Suprapubic skin (tissue), 3 donors: ENCODE measurements around the gene ADAMTS2.

Experiments
- EP300 ChIP-seq: sonication (generic); formaldehyde crosslinking; IDR thresholded peaks from one replicate; pipeline ENCODE4 v1.6.1; 2017; ENCODE audit warnings: antibody characterized with exemption
- POLR2A ChIP-seq, 2 donors: fragments of 450-650 bp; IDR thresholded peaks; one replicate each; pipeline ENCODE4 v1.6.1; 2017; ENCODE audit warnings: antibody characterized with exemption in 2 of 2, mild to moderate bottlenecking in 2 of 2, moderate library complexity in 2 of 2
- TF ChIP-seq, protein P1 (sequence below), 2 donors: fragments of 200-600 bp in 1 of 2; fragments of 450-650 bp in 1 of 2; sonication (generic) in 1 of 2; IDR thresholded peaks; one replicate each; pipeline ENCODE4 v1.5.1; 2016 to 2019; ENCODE audit warnings: antibody characterized with exemption in 2 of 2, mild to moderate bottlenecking in 1 of 2, moderate library complexity in 1 of 2

- TF ChIP-seq, protein P1, sequence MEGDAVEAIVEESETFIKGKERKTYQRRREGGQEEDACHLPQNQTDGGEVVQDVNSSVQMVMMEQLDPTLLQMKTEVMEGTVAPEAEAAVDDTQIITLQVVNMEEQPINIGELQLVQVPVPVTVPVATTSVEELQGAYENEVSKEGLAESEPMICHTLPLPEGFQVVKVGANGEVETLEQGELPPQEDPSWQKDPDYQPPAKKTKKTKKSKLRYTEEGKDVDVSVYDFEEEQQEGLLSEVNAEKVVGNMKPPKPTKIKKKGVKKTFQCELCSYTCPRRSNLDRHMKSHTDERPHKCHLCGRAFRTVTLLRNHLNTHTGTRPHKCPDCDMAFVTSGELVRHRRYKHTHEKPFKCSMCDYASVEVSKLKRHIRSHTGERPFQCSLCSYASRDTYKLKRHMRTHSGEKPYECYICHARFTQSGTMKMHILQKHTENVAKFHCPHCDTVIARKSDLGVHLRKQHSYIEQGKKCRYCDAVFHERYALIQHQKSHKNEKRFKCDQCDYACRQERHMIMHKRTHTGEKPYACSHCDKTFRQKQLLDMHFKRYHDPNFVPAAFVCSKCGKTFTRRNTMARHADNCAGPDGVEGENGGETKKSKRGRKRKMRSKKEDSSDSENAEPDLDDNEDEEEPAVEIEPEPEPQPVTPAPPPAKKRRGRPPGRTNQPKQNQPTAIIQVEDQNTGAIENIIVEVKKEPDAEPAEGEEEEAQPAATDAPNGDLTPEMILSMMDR (IDR thresholded peaks at IDR 0.05), result no peak
- TF ChIP-seq EP300 (no peak), POLR2A (IDR thresholded peaks at IDR 0.05) (no peak)
These were observed 201.8 kb downstream of the ADAMTS2 start for GRCh38 chr5:179143446-179143845.
